CD14-positive monocyte (primary cell): ENCODE results near the gene KAZN. TPM values are rescaled to one million over a fixed set of nuclear protein-coding genes. Genes with fewer than 3 reads are reported as not detected.

Experiments used
- DNase-seq, 3 donors: peaks; one replicate each; pipeline ENCODE4 v3.0.0-alpha.2; 2011 to 2022
- H2AFZ ChIP-seq: 2 replicates; pipeline ENCODE4 v1.6.0; 2012; ENCODE audit warnings: mild to moderate bottlenecking, low read depth, low read length, inconsistent platforms; ENCODE audit not compliant: insufficient read depth, poor library complexity, severe bottlenecking
- H3K27ac ChIP-seq, 2 donors: 1 replicate in 1 of 2; 2 replicates in 1 of 2; pipeline ENCODE4 v1.5.1; 2012 to 2013; ENCODE audit warnings: low read length in 2 of 2, control low read depth in 1 of 2, inconsistent platforms in 1 of 2, low read depth in 1 of 2, mild to moderate bottlenecking in 1 of 2
- H3K27me3 ChIP-seq, 2 donors: one replicate each; pipeline versions ENCODE4 v1.6.0 to v1.6.1; 2011 to 2013; ENCODE audit warnings: low read length in 2 of 2; ENCODE audit not compliant: control insufficient read depth in 2 of 2, insufficient read depth in 2 of 2
- H3K36me3 ChIP-seq, 2 donors: replicated peaks in 1 of 2; 1 replicate in 1 of 2; 2 replicates in 1 of 2; pipeline versions ENCODE4 v1.5.1 to v1.6.1; 2012 to 2013; ENCODE audit warnings: low read length in 2 of 2, control low read depth in 1 of 2, inconsistent platforms in 1 of 2, mild to moderate bottlenecking in 1 of 2; ENCODE audit not compliant: insufficient read depth in 2 of 2, control insufficient read depth in 1 of 2
- H3K4me1 ChIP-seq, 2 donors: 1 replicate in 1 of 2; 2 replicates in 1 of 2; pipeline versions ENCODE4 v1.5.1 to v1.6.1; 2012 to 2013; ENCODE audit warnings: low read length in 2 of 2, control low read depth in 1 of 2, inconsistent platforms in 1 of 2, mild to moderate bottlenecking in 1 of 2, moderate library complexity in 1 of 2; ENCODE audit not compliant: insufficient read depth in 2 of 2, control insufficient read depth in 1 of 2
- H3K4me2 ChIP-seq: replicated peaks from 2 replicates; pipeline ENCODE3; 2012; ENCODE audit warnings: low read length, moderate library complexity, mild to moderate bottlenecking; ENCODE audit not compliant: poor library complexity, severe bottlenecking; ENCODE audit errors: extremely low read depth
- H3K4me3 ChIP-seq, 3 experiments: fragments of 200-600 bp in 1 of 3; sonication (generic) in 1 of 3; replicated peaks in 1 of 3; 1 replicate in 2 of 3; 2 replicates in 1 of 3; pipeline ENCODE4 v1.5.1; 2011 to 2013; ENCODE audit warnings: low read length in 3 of 3, mild to moderate bottlenecking in 3 of 3, control low read depth in 2 of 3, low read depth in 2 of 3, inconsistent platforms in 1 of 3, moderate library complexity in 1 of 3
- H3K79me2 ChIP-seq: 2 replicates; pipeline ENCODE4 v1.6.0; 2012; ENCODE audit warnings: mild to moderate bottlenecking, control low read depth, inconsistent platforms, low read length, moderate library complexity; ENCODE audit not compliant: insufficient read depth
- H3K9ac ChIP-seq: 2 replicates; pipeline ENCODE4 v1.6.0; 2017; ENCODE audit warnings: low read length, mild to moderate bottlenecking; ENCODE audit not compliant: insufficient read depth, poor library complexity, severe bottlenecking
- H3K9me3 ChIP-seq, 2 donors: replicated peaks in 1 of 2; 1 replicate in 1 of 2; 2 replicates in 1 of 2; pipeline versions ENCODE4 v1.5.1 to v1.6.1; 2012 to 2013; ENCODE audit warnings: low read length in 2 of 2, control low read depth in 1 of 2; ENCODE audit not compliant: control insufficient read depth in 1 of 2, insufficient read depth in 1 of 2
- H4K20me1 ChIP-seq: 2 replicates; pipeline ENCODE4 v1.6.0; 2012; ENCODE audit warnings: mild to moderate bottlenecking, low read length, control low read depth, moderate library complexity; ENCODE audit not compliant: insufficient read depth
- H3K27ac Mint-ChIP-seq, 7 donors: one replicate each; pipeline ENCODE4 v1.8.0; 2020; ENCODE audit warnings: mild to moderate bottlenecking in 7 of 7, mixed read lengths in 7 of 7, moderate library complexity in 6 of 7, inconsistent platforms in 2 of 7
- H3K27me3 Mint-ChIP-seq, 3 donors: one replicate each; pipeline ENCODE4 v1.8.0; 2021 to 2022; ENCODE audit warnings: low read depth in 3 of 3, mild to moderate bottlenecking in 3 of 3, mixed read lengths in 3 of 3, moderate library complexity in 3 of 3, inconsistent platforms in 1 of 3
- H3K36me3 Mint-ChIP-seq, 2 donors: one replicate each; pipeline ENCODE4 v1.8.0; 2020; ENCODE audit warnings: mixed read lengths in 2 of 2, inconsistent platforms in 1 of 2, mild to moderate bottlenecking in 1 of 2
- H3K4me1 Mint-ChIP-seq: one replicate; pipeline ENCODE4 v1.8.0; 2020; ENCODE audit warnings: mild to moderate bottlenecking, mixed read lengths
- H3K4me3 Mint-ChIP-seq, 2 donors: one replicate each; pipeline ENCODE4 v1.8.0; 2020; ENCODE audit warnings: mild to moderate bottlenecking in 2 of 2, mixed read lengths in 2 of 2, moderate library complexity in 1 of 2
- H3K9me3 Mint-ChIP-seq, 7 donors: one replicate each; pipeline ENCODE4 v1.8.0; 2020 to 2022; ENCODE audit warnings: mixed read lengths in 7 of 7, mild to moderate bottlenecking in 6 of 7, moderate library complexity in 6 of 7, inconsistent platforms in 2 of 7
- CTCF ChIP-seq: fragments of 200-600 bp; IDR thresholded peaks from one replicate; pipeline ENCODE4 v1.8.0; 2022; ENCODE audit warnings: antibody characterized with exemption, mild to moderate bottlenecking
- WGBS: methylation state at CpG from one replicate; pipeline ENCODE4 v1.1.5; 2013; ENCODE audit warnings: missing lambda C conversion rate; ENCODE audit not compliant: insufficient coverage; 5-methylcytosine and 5-hydroxymethylcytosine counted together
- intact Hi-C, 2 donors: fragments of 100-400 bp; cut with micrococcal nuclease; formaldehyde crosslinking; loops; one replicate each; pipeline versions ENCODE4 v1.15.0 to v1.15.1; 2023
- polyA plus RNA-seq, 3 donors: library from polyadenylated mRNA; depleted of rRNA in 1 of 3; unstranded in 2 of 3; stranded (reverse) in 1 of 3; fragments of 300-500 nt in 2 of 3; fragments of >200 nt in 1 of 3; fragmentation: Illumina TruSeq in 2 of 3; gene quantifications; 1 replicate in 2 of 3; 2 replicates in 1 of 3; pipeline ENCODE4 v1.2.3, GENCODE V29; 2012 to 2021

The KAZN gene
- polyA plus RNA-seq, 3 donors, result not detected

- H3K4me1 Mint-ChIP-seq, result no peaks in the 10 kb centered on the region
- Histone ChIP-seq H3K9me3 (no peaks in the 10 kb centered on the region), H3K27me3 (peaks cover 3 to 8% of the 10 kb centered on the region in 2 donors), H4K20me1 (no peaks in the 10 kb centered on the region), H3K79me2 (no peaks in the 10 kb centered on the region), H3K27ac (no peak overlapping the region), H3K4me2 (no peak overlapping the region), H3K36me3 (no peaks in the 10 kb centered on the region), H2AFZ (no peak overlapping the region), H3K9ac (no peak overlapping the region), H3K4me3 (no peak overlapping the region), H3K4me1 (no peaks in the 10 kb centered on the region)
- H3K36me3 Mint-ChIP-seq, result no peaks in the 10 kb centered on the region
- peaks cover 2 to 12% (median 3%) of the 10 kb centered on the region in 3 donors for H3K27me3 Mint-ChIP-seq
- peaks cover 0 to 2% (median 0%) of the 10 kb centered on the region in 7 donors for H3K9me3 Mint-ChIP-seq
- DNase-seq, result no peak
- intact Hi-C loops, result no loop called here
- 79% methylated on average over 2 of the region's 6 CpGs for WGBS
- no peak overlapping the region for H3K4me3 Mint-ChIP-seq
- no peak for TF ChIP-seq CTCF
- peak overlapping the region in 1 of 7 donors; percentile 36 for H3K27ac Mint-ChIP-seq
Measured at GRCh38 chr1:14871218-14871970, 272.9 kb downstream of the KAZN start.

DNA sequence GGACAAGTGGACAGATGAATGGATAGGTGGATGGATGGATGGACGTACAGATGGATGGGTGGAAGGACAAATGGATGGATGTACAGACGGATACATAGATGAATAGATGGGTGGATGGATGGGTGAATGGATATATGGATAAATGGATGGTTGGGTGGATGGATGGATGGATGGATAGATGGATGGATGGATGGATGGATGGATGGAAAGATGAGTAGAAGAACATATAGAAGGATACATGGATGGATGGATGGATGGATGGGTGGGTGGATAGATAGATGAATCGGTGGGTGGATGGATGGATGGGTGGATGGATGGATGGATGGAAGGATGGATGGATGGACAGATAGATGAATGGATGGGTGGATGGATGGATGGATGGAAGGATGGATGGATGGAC is 274.3 kb downstream of the KAZN start:
- DNase-seq, result no peak
- 95% methylated on average over 3 of the region's 3 CpGs for WGBS
- H3K9me3 Mint-ChIP-seq, result peaks cover 0 to 2% (median 0%) of the 10 kb centered on the region in 7 donors
- no peak overlapping the region for H3K27ac ChIP-seq
- H2AFZ ChIP-seq, result no peak overlapping the region
- H3K4me1 ChIP-seq, result no peaks in the 10 kb centered on the region
- peaks cover 3 to 12% (median 4%) of the 10 kb centered on the region in 3 donors for H3K27me3 Mint-ChIP-seq
- H3K4me3 ChIP-seq, result no peak overlapping the region
- no peak overlapping the region for H3K4me3 Mint-ChIP-seq
- H4K20me1 ChIP-seq, result no peaks in the 10 kb centered on the region
- no peak overlapping the region for H3K9ac ChIP-seq
- TF ChIP-seq CTCF, result no peak
- intact Hi-C loops, result no loop called here
- H3K4me1 Mint-ChIP-seq, result no peaks in the 10 kb centered on the region
- H3K79me2 ChIP-seq, result no peaks in the 10 kb centered on the region
- peaks cover 3 to 8% of the 10 kb centered on the region in 2 donors for H3K27me3 ChIP-seq
- no peaks in the 10 kb centered on the region for H3K9me3 ChIP-seq
- H3K36me3 ChIP-seq, result no peaks in the 10 kb centered on the region
- H3K27ac Mint-ChIP-seq, result no peak overlapping the region
- H3K4me2 ChIP-seq, result no peak overlapping the region
- H3K36me3 Mint-ChIP-seq, result no peaks in the 10 kb centered on the region
